ENCODE results near the gene INSM1. TPM values are rescaled to one million over a fixed set of nuclear protein-coding genes. Genes with fewer than 3 reads are reported as not detected.

INSM1 gene
- total RNA-seq, 1 donor from 2014 or later, result not detected

DNA sequence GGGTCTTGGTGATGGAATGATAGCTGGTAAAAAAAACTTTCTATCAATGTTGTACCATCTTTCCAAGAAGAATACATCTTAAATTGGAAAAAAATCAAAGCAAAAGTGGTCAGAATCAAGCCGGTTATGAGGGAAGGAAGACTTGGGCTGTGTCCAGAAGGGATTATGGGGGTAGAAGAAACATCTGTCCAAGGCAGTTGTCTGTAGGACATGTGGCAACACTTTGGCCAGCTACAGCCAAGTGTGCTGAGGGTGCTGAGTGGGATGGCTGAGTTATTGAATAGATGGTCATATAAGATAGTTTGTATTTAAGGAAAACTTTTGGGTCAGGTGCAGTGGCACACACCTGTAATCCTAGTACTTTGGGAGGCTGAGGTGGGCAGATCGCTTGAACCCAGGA, 38.4 kb downstream of the INSM1 start:
- no peaks in the 10 kb centered on the region for H3K27me3 ChIP-seq (ENCODE audit: low read depth)
- peaks cover 27% of the 10 kb centered on the region for H3K36me3 ChIP-seq
- ATAC-seq, result no peak
- no peaks in the 10 kb centered on the region for H3K9me3 ChIP-seq
- DNase-seq, result no peak
- H3K27ac ChIP-seq, result no peak overlapping the region
- H3K4me3 ChIP-seq, result no peak overlapping the region
- no peaks in the 10 kb centered on the region for H3K4me1 ChIP-seq
- intact Hi-C loops (cut with DNase I), result no loop called here
- no peak for TF ChIP-seq CTCF (IDR thresholded peaks at IDR 0.05)

GRCh38 chr20:20407891-20408805, 40.2 kb downstream of the INSM1 start:
- DNase-seq (no peak), ATAC-seq (no peak)
- Histone ChIP-seq H3K27me3 (ENCODE audit: low read depth) (no peaks in the 10 kb centered on the region), H3K27ac (no peak overlapping the region), H3K36me3 (peaks cover 25% of the 10 kb centered on the region), H3K4me1 (no peaks in the 10 kb centered on the region), H3K9me3 (no peaks in the 10 kb centered on the region), H3K4me3 (no peak overlapping the region)
- intact Hi-C loops (cut with DNase I), result no loop called here
- no peak for TF ChIP-seq CTCF (IDR thresholded peaks at IDR 0.05)

GRCh38 chr20:20409331-20409730, 41.4 kb downstream of the INSM1 start:
- H3K9me3 ChIP-seq, result no peaks in the 10 kb centered on the region
- no peaks in the 10 kb centered on the region for H3K4me1 ChIP-seq
- intact Hi-C loops (cut with DNase I), result no loop called here
- no peak for TF ChIP-seq CTCF (IDR thresholded peaks at IDR 0.05)
- no peak overlapping the region for H3K27ac ChIP-seq
- H3K36me3 ChIP-seq, result peaks cover 14% of the 10 kb centered on the region
- DNase-seq (no peak), ATAC-seq (no peak)
- no peak overlapping the region for H3K4me3 ChIP-seq
- H3K27me3 ChIP-seq (ENCODE audit: low read depth), result no peaks in the 10 kb centered on the region

GRCh38 chr20:20410678-20411077, 42.8 kb downstream of the INSM1 start:
- TF ChIP-seq CTCF (IDR thresholded peaks at IDR 0.05), result no peak
- H3K36me3 ChIP-seq, result peaks cover 14% of the 10 kb centered on the region
- H3K27ac ChIP-seq, result no peak overlapping the region
- no peaks in the 10 kb centered on the region for H3K27me3 ChIP-seq (ENCODE audit: low read depth)
- no peaks in the 10 kb centered on the region for H3K4me1 ChIP-seq
- ATAC-seq, result peak in 1 of 2 donors; percentile 52
- H3K9me3 ChIP-seq, result no peaks in the 10 kb centered on the region
- DNase-seq, result no peak
- intact Hi-C loops (cut with DNase I), result no loop called here
- H3K4me3 ChIP-seq, result no peak overlapping the region

DNA sequence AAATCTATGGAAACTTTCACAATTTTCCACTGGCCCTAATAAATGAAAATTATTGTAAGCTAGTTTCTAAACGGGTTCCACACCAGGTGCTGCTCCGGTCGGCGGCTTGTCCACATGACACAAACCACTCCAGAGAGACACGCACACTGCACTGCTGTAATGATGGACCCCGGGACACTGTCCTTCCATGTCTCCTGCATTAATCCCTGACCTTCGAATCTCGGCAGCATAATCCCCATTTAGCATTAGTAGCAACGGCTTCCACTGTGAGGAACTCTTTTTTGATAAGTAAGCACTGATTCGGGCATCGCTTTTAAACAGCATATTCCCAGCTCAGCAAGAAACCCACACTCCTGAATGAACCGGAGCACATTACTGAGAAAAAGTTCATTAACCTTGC, 43.5 kb downstream of the INSM1 start:
- Histone ChIP-seq H3K36me3 (peaks cover 14% of the 10 kb centered on the region), H3K27ac (no peak overlapping the region), H3K9me3 (no peaks in the 10 kb centered on the region), H3K4me3 (no peak overlapping the region), H3K27me3 (ENCODE audit: low read depth) (no peaks in the 10 kb centered on the region), H3K4me1 (no peaks in the 10 kb centered on the region)
- TF ChIP-seq CTCF (IDR thresholded peaks at IDR 0.05), result no peak
- DNase-seq (no peak), ATAC-seq (no peak)
- intact Hi-C loops (cut with DNase I), result no loop called here

Measured in lower lobe of right lung (tissue), 2 donors.